Stimulated activated CD4-positive, alpha-beta T cell treated with anti-CD3 and anti-CD28 coated beads, Interleukin-1b, Interleukin-23, amount 100 ng/mL, for 1 hour (primary cell): Measurements from ENCODE around the gene AOAH.

Source experiments
- DNase-seq, 2 donors: peaks; one replicate each; pipeline ENCODE4 v3.0.0-alpha.2; 2020; ENCODE audit warnings: low read depth in 2 of 2

Gene AOAH

DNA sequence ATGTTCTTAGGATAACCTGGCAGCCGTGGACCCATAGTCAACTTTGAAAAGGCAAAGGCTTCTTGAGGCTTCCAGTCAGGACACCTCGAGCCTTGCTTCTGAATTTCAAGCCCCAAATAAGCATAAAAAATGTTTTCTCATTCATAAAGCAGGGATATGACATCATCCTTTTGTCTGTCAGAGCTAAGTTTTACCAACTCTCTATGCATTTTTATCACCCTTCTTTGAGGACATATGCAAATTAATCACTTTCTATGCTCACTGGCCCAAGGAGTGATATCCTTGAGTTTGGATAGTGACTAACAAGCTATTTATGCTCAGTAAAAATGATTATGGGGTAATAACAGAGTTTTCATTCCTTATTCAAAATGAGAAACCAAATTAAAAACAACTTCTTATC lies 175.3 kb downstream of the AOAH start:
- DNase-seq = no peak

DNA sequence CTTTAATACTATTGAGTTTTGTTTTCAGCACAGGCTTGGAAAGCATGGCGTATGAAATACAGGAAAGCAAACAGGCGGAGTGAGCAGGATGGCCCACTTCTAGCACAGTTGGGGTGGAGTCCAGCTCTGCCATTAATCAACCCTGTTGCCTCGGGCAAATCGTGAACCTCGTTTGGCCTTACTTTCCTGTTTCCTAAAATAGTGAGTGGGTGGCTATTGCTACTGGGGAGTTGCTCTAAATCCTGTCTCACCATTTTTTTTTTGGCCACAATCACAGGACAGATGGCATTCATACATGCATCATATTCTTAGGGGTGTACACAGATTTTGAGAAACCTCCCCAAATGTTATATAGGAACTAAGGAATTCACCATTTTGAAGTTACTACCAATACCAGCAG lies 176.9 kb downstream of the AOAH start:
- no peak for DNase-seq

DNA sequence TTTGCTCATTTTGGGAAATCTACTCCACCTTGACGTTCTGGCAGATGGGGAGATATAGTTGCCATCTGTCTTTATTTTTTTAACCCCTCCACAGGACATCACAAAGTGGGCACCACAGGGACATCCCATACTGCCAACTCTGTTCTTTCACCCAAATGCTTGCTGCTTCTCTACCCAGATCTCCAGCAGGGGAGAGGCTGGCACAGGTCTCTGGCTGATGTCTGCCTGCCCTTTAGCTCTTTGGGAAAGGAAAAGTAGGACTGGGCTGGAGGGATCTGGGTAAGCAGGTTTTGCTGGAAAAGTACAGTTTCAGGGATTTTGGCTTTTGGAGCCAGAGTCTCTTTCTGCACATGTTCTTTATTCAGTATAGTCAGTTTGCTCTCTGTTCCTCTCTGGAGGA lies 178.0 kb downstream of the AOAH start:
- no peak for DNase-seq

DNA sequence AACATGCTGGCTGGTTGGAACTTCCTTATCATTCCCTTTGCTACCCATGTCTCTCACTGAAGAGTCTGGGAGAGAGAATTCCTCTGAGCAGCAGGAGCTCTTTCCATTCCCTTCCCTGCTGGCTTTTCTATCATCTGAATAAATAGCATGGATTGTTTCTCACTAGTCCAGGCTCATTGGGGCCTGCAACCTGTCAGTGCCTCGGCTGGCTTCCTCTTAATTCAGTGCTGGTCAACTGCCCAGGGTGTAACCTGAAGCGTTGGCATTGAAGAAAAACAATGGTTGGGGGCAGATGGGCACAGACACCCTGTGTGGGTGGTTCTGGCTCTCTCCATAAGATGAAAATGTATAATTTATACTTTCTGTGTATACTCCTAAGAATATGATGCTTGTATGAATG lies 179.0 kb downstream of the AOAH start:
- DNase-seq = no peak

DNA sequence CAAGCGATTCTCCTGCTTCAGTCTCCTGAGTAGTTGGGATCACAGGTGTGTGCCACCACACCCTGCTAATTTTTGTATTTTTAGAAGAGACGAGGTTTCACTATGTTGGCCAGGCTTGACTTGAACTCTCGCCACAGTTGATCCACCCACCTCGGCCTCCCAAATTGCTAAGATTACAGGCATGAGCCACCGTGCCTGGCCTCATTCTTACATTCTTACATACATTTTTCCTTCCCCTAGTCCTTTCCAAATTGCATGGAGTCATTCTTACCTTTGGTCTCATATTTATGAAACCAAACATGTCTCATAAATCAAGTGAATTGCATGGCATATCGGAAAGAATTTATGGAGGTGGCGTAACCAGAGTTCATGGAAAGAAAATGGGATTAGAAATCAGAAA lies 186.2 kb downstream of the AOAH start:
- DNase-seq = no peak

DNA sequence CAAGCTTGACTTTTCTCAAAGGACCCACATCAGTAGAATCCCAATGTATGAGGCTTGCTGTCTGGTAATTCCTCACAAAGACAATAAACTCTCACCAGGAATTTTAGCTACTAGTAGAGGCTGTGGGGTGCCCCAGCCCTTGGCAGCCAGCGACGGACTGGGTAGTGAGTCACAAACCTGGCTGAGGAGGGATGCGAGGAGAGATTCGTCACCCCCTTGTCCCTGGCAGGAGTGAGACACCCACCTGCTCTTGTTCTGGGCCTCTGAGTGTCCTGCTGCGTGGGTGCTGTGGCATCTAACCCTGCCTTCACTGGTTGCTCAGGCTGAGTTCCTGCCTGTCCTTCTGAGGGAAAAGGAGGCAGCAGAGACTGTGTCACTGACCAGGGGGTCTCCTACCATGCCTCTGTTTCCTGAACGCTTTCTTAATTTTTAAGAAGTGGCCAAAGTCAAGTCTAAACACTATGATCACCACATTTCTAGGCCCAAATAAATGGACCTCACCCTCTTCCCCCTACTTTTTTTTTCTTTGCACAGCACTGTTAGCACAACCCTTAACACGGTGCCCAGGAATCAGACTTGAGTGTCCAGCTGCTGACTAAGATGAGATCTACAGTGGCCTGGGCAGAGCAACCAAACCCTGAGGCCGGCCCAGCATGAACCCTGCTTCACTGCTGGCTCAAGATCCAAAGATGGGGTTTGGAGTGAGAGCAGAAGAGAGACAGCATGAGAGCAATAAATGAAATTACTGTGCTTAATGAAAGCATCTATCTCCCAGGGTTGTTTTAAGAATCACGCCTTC lies 188.2 kb downstream of the AOAH start:
- DNase-seq = no peak

DNA sequence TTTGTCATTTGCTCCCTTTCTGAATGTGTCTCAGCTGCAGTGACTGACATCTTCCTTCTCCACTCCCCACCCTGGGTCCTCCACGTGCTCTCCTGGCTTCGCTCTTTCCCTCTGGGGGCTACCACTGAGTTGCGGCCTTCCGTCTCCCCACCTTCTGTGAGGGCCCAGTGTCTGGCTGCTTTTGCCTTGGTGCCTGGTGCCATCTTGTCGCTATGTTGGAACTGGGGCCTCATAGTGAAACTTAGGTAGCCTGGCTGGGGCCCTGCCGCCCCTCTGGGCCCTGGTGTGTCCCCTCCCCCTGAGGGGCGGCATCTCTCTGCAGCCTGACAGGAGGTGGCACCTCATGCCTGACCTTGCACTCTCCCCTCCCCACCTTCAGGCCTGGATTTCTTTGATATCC lies 190.6 kb downstream of the AOAH start:
- DNase-seq = no peak

DNA sequence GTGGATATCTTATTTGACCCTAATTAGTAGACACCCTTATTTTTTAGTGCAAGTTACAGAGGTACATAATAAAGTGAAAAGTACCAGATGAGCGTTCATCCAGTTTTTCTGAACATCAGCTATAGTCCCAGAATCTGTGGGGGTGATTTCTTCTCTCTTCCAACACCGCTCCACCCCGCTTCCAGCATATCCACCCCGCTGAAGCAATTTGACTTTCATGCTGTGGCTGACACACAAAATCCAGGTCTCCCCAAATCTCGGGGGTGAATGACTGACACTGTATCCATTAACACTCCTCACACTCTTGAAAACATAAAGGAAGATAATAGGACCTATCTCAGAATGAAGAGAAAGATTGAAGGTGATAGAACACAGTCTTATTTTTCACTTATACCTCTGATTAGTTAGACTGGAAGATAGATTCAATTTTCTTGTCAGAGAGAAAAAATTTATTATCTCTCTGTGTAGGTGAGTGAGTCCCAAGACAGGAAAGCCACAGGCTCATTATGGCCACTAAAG lies 191.3 kb downstream of the AOAH start:
- DNase-seq = no peak

DNA sequence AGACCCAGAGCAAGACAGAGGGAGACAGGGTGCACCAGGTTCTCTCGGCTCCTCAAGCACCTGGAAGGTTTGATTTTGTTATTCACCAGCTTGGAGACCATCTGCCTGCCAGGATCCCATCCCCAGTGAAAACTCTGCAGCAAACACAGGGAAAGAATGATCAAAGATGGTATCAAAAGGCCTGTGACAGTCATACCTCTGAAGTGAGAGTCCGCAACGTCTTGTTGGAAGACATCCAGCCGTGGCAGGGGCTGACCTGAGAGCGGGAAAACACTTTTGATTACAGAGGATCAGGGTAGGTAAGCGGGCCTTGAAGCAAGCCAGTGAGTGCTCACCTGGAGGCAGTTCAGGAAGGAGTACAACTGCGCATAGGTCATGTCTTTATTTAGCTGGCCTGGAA lies 192.3 kb downstream of the AOAH start:
- DNase-seq = no peak

DNA sequence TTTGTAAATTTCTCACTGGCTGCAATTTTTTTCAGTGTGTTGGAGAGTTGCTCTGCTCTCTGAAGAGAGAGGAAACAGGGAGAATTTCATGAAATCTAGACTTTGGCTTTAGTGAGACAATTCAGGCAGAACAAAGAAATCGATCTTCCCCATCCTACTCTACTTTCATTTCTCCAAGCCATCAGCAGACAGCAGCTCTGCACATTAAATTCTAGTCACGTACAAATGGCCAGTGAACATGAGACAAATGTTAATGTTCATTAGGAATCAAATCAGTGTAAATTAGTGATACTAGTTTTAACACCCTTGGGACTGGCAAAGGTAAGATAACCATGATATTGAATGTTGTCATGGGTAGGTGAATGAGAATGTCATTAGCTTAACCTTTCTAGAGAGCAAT lies 193.8 kb downstream of the AOAH start:
- DNase-seq = no peak

DNA sequence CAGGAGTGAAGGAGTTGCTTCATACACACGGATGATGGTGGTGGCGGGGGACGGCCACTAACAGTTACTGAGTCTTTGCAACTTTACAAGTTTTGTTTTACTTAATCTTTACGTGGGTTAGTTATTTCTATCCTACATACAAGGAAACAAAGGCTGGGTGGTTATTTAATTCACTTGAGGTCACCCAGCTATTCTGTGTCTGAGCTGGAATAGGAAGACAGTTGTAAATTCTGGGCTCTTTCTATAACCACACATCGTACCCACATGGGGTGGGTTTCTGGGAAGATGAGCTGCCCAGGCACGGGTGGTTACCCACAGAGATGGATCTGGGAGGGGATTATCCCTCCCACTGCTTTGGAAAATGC lies 196.8 kb downstream of the AOAH start:
- no peak for DNase-seq

DNA sequence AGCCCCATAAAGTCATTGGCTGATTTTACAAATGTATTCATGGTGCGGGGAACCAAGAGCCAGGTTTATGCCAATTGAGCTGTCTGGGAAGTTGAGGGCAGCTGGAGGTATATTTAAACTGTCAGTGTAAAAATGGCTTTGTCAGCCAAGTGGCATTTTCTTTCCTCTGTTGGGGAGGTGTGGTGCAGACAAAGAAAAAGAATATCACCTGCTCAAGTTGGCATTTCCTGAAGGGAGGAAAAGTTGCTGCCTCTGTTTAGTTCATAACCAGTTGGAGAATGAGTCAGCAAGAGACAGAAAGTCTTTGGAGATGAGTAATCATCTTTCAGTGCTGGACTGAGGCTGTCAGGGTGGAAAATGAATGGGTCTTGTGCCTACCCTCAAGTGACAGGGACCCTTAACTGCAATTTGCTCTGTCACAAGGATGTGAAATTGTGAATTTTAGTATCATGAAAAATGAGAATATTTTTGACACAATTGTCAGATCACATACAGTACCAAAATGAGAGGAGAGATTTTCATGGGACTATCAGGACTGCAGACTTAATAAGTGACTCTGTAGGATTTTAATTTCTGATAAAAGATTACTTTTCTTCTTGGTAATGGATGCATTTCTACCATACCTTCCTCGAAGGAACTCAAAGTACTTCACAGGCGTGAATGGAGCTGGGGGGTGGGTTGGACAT lies 197.3 kb downstream of the AOAH start:
- no peak for DNase-seq

DNA sequence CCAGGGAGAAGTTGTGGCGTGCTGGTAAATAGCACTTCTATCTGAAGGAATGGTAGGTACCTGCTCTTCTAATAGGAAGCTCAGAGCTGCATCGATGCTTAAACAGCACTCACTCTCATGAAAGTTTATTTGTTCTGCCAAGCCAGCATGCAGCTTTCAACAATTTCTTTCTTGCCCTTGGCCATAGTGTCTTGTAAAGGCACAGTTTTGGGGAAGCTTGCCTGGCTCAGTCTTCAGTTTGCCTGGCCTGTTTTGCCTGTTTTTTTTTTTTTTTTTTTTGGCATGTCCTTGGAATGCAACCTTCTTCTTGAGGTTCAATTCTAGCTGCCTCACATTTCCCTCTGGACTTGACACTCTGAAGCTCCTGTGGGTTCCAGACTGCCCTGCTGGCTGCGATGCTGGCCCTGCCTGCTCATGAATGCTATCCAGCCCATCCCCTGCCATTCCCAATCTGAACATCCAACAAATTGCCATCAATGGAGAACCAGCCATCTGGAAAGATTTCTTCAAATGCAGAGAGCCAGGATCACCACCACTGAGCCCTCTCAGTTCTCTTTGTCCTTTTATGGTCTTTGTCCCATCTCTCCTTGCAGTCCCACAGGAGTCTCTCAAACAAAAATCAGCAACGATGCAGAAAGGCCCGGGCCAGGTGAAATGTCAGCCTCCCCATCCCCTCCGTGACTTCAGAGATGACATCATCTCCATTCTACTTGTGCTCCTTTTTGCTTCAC lies 200.8 kb downstream of the AOAH start:
- DNase-seq = no peak

DNA sequence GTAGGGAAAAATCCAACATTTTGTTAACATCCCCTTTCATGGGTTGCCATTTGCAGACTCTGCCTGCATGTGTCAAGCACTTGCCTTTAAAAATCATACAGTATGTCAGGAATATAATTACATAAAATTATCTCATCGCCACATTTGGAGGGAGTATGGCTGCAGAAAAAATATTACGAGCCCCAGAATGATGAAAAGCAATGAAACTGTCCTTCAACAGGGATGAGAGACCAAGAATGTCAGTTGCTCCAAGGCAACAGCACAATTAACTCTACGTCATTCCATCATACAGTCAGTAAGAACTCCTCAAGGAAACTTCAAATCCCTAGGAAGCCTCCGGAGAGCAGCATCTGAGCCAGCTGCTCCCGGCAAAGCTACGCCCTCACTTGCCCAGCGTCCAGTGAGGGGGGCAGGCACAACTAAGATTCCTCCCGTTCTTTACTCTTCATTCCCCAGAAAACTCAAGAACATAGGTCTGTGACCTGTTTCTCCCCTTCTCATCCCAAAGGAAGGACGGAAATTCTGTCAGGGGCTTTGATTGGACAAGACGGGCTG lies 201.8 kb downstream of the AOAH start:
- no peak for DNase-seq

DNA sequence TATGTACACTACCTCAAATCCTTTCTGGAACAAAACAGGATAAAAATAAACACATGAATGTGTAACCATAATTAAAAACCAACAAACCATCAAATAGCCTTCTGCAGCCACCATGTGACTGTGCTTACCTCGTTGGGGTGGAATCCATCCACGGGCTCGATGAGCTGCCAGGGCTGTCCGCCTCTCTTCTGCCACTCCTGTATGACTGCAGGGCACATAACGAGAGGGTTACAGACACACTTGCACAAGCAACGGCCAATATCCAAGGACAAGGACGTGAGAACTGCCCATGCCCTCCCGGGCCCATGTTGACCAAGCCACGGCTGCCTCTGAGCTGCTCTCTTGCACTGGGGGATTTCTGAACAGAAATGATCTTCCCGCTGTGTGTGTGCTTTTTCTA lies 202.4 kb downstream of the AOAH start:
- no peak for DNase-seq

DNA sequence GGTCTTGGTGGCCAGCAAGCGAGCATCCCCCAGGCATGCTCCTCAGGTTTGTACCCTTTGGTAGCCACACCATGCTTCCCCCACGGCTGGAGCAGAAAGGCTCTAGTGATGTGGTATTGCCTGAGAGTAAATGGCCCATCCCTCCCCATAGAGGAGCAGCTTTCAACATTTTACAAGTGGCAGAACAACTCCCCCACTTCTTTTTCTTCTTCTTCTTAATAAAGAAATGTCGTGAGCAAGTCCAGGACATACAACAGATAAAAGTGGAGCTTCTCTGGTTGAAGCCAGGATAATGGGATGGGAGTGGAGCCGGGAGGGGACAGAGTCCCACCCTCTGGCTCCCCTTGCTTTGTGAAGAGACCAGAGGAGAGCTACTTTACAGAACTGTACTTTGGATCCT lies 203.2 kb downstream of the AOAH start:
- DNase-seq = no peak

DNA sequence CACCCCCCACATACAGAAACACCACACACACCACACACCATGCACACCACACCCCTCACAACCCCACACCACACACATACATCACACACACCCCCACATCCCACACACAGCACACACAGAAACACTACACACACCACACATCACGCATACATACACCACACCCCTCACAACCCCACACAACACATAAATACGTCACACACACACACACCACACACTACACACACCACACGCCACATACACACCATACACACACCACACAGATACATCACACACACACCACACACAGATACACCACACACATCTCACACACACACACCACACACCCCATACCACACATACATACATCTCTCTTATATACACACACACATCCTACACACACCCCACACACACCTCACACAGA lies 208.4 kb downstream of the AOAH start:
- no peak for DNase-seq

DNA sequence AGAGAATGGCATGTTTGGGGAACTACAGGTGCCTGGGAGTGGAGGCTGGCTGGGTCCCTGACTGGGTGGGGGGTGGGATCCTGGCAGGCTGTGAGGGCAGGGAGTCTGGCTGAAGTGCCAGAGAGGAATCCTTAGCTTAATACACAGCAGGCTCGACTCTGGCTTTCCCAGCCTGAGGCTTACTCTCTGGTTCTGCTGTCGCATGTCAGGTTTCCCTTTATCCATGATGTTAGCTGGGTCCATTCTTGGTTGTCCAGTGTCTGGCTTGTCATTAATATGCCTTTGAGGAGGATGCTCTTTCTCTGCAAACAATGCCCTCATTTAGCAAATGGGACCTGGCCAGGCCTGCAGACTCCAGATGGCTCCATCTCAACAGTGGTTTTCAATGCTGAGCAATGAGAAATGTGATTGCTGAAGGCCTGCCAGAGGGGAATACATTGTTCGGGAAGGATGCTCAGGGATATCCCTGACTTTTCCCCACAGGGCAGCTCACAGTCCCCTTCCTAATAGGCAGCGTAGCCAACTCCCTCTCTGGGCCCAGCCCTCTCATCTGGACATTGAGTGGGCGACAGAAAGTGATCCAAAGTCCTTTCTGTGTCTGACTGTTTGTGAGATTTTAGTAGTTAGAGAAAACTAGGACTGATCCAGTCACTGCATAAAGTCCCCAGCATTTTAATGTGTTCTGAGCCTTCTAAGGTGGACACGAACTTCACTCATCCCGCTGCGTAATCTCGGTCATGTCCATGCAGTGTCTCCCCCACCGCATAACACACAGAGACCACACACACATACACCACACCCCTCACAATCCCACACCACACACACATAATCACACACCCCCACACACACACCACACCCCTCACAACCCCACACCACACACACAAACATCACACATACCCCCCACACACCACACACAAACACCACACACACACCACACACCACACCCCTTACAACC lies 209.7 kb downstream of the AOAH start:
- DNase-seq = no peak

DNA sequence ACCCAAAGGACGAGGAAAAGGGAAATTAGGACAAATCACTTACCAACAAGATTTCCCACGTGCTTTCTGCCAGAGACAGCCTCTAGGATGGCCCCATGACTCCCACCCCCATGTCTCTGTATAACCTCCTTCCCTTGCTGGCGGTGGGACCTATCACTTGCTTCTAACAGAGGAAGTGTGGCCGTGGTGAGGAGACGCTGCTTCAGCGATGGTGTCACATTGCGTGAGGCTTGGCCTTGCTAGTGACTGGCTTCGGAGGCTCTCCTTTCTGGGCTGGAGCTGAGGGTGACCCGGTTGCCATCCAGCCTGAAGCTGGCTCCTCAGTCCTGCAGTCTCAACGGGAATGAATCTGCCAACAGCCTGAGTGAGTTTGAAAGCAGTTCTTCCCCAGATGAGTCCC lies 210.9 kb downstream of the AOAH start:
- DNase-seq = no peak

DNA sequence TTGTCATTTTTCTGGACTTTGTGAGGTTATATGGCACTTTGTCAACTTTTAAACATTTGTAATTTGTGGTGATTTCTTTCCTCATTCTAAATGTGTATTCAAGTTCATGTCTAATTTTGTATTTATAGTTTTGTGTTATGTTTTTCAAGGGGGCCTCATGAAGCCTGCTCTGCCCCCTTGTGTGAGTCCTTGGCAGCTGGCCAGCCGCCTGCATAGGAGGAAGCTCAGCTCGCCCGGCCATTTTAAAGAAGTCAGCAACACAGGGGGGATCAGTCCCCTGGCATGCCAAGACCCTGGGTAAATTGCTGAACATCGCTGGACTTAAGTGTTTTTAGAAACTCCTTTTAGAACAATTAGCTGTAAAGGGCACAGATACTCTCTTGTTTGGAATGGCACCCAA lies 211.7 kb downstream of the AOAH start:
- DNase-seq = no peak

DNA sequence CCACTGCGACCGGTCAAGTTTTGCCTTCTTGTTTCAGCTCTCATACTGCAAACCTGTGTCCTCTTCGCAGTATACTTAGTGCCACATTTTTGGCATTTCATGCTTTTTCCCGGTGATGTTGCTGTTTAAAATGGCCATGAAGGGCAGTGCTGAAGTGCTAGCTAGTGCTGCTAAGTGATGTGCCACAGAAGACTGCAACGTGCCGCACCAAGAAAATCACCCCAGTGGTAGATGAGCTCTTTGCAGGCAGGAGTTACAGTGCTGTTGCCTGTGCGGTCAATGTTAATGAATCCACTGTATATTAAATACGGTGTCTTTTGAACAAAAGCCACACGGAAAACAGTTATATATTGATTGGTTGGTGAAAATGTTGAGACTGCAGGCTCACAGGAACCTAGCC lies 214.3 kb downstream of the AOAH start:
- DNase-seq = no peak
